RKO (cell line): ENCODE results near the gene ARMH4.
"Not testable (repeated sequence)": the region's sequence is repeated elsewhere in the genome, so short reads cannot be mapped to it uniquely, and the experiment has no call there.

Source experiments
- DNase-seq: peaks from one replicate; pipeline ENCODE4 v3.0.0-alpha.2; 2016; ENCODE audit warnings: low spot score

The ARMH4 gene

DNA sequence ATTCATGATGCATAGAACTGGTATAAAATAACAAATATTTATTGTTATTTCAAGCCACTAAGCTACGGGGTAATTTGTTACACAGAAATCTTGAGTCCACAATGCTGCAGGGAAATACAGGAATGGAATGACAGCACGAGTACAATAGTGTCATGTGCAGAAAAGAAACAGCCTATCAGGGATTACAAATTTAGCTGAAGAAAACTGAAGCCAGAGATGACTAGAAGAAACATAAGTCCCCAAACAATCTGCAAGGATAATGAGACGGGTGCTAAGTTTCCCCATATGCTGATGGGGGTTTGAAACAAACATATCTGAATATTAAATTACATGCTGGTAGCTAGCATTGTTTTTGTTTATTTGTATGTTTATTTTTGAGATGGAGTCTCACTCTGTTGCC lies 8.9 kb downstream of the ARMH4 start:
- no peak for DNase-seq

DNA sequence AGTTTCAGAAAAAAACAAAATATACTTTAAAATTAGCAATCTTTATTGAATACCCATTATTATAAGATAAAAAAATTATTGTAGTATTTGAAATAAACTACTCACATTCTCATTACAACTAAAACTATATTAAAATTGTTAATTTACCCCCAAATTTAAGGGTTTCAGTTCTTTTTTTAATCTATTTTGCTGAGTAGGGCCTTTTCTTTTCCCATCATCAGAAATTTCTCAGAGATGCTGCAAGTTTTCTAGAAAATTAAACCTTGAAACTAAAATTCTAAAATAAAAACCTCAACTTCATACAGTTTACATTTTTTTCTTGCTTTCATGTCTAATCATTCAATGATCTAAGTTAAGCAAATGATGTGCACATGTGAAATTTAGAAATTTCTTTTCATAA lies 10.1 kb downstream of the ARMH4 start:
- no peak for DNase-seq

DNA sequence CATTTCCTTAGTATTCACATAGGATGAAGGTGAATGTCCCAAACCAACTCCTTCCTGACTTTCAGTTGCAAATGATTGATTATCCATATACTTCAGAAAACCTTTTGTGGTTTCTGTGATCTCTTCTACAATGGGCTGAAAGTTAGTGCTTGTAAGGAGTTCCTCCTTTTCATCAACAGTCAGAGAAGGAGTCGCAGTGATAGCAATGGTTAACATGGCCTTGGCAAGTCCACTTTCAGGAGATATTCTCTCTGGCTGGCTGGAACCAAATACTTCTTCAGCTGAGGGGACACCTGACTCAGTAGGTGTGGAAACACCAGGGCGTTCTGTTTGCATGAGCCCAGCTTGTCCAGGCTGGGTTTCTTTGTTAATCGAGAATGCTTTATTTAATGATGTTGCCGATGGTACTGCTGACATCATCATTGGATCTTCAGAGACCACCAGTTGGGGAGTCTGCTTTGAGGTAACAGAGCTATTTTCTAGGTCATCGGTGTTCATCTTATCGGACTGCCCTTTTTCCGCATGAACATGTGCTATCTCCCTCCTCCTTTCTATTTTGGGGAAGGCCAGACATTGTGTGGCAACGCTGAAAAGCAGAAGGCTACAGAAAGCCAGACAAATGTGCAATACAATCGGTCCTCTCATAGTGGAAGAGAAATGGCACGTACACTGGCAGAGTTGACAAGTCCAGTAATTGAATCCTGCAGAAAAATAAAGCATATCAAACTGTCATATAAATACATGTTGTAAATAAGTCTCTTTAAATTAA lies 13.1 kb downstream of the ARMH4 start:
- no peak for DNase-seq

DNA sequence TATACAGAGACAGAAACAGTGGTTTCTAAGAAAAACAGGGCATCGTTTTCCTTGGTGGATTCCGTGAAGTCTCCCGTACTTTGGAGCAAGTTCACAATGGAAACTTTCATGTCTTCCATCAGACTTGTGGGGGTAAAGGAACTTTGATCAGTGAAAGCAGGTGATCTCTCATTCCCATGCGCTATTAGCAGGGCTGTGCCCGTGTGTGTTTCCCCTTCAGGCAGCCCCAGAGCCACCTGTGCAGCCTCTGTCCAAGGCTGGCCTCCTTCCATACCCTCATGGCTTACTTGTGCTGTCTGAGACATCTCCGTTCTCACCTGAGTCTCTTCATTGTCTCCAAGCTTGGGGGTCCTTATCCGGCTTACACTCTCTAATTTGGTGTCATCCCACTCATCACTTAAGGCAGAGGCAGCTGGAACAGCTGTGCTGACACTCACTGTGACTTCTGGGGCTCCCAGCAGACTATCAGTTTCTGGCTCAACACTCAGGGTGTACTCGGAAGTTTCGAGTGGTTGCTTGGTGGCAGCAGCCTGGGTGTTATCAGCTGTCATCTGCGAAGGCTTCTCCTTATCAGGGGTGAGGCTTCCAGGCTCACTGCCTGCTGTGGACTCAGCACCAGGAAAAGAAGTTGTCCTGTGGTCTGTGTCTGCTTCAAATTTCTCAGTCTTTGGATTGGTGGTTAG lies 13.8 kb downstream of the ARMH4 start:
- DNase-seq = no peak

DNA sequence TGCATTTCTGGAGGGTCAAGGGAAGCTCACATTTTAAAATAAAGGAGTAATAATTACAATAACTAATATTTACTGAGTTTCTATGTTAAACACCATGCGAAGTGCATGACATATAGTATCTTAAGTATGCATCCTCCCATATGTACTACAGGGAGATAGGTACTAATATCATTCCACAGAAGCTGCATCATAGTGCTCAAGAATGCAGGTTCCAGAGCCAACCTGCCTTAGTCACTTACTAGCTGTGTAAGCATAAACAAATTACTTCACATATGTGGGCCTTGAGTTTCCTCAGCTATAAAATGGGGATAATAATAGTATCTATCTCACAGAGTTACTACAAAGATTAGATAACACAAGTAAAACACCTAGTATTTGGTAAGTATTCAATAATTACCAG lies 18.3 kb downstream of the ARMH4 start:
- DNase-seq = peak; percentile 34

DNA sequence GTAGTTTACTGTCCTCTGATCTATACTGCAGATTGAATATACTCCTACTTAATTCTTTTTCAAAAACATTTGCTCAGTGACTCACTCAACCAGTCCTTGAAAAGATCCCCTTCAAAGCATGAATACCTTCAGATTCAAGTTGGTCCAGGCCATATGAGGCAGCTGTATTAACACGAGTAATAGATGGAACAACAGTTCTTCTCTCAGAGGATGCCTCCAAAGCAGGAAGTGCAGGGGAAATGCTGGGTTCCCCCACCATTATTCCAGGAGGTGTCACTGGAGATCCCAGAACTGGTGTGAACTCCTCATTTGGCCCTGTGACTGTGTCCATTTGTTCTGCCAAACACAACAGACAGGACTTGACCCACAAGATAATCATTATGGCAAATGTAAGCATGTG lies 20.6 kb downstream of the ARMH4 start:
- peak; percentile 32 for DNase-seq

DNA sequence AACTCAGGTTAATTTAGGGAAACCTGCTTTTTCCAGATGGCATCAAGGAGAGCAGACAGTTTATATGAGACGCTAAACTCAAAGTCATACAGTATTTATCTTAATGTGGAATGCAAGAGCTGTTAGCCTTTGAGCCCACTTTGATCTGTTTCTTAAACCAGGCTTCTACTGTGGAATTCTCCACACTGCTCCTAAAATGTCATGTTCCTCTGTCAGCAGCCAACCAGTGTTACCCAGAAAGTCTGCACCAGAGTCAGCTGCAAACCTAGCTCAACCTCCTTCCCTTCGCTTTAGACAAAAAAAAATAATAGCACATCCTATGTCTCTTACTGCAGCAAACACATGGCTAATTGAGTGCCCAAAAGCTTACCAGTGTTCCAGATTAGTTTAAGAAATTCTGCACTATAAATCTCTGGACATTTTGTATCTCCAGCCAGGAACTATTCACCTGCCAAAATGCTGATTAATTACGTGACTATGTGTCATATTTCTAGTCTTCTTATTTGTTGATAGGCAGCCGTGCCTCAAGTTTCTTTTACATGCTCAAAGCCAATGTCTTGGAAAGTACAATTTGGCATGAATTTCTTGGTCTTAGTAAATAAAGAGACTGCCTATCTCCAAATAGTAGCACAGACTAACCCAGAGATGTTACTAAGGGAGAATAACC lies 21.8 kb downstream of the ARMH4 start:
- no peak for DNase-seq

DNA sequence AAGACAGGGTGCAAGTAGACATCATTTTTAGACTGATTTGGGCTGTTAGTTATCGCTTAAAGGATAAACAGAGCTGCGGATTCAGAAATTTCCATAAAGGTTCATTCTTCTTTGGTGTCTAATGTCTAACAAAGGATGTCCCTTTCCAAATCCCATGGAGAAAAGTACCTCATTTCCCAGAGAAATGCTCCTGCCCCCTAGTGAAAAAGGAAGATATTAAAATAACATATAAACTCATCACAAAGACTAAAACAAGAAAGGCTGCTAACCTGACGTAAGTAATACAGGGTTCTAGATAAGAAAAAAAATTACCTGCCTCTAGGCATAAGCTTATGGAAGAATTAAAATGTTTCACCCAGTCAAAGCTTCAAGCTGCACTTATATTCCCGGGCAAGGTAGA lies 22.8 kb downstream of the ARMH4 start:
- DNase-seq = no peak

DNA sequence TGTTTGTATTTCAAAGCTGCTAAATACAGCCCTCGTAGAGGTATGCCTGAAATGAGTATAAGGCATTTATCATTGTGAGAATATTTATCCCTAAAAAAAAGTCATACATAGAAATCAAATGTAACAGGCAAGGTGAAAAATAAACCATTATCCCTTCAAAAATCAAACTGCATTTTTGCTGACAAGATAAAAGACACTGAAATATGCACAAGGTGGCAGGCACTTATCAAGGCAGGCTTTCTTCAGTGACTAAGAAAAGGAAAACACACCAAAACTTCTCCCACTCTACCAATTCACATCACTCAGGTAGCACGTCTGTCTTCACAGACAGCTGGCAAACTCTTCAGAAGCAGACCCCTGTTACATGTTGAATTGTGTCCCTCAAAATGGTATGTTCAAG lies 23.6 kb downstream of the ARMH4 start:
- no peak for DNase-seq

DNA sequence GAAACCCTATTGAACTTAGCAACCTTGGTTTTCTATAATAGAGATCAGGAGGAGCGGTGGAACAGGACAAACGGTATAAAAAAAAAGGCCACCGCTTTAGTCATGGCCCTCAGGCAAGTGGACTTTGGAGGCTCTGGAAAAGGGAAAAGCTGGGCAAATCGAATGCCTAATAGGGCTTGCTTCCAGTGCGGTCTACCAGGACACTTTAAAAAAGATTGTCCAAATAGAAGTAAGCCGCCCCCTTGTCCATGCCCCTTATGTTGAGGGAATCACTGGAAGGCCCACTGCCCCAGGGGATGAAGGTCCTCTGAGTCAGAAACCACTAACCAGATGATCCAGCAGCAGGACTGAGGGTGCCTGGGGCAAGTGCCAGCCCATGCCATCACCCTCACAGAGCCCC lies 29.5 kb downstream of the ARMH4 start:
- DNase-seq = not testable (repeated sequence)

DNA sequence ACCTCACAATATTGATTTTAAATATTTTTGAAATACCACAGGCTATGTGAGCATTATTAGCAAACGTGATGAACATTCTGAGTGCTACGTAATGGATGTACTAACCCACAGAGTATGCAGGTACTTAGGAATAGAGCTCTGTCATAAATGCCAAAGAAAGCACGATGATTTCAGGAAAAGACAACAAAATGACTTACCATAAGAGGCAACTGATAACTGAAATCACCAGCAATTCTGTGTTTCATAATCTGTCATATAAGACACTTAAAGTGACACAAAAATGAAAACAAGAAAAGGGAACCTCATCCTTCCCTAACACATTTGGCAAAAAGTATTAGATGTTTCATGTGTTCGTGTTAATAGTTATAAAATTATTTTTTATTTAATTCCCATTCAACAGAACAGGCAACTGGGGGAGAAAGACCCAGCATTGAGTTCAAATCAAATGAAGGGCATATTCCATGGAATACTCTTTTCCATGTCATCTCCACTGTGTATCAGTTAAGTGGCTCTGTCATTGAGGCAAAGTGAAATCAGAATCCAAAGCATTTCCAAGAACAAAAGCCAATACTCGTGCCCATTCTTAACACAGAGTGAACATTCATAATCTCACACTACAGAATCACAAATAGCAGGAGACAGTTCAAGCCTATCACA lies 30.4 kb downstream of the ARMH4 start:
- no peak for DNase-seq

DNA sequence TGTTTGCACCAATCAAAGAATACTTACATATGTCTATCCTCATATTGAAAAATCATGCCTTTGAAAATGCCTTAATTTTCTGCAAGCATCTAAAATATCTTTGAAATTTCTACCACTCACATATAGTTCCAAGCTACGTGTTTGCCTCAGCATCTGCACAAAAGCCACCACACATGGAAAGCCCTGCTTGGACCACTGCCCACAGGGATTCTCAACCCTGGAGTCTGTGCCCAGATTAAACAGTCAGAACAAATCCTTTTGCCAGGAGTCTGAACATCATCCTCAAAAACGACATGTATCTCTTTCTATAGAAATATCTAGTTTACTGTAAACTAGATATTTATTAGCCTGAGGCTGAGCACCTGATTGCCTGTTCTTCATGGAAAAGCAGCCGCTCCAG lies 32.6 kb downstream of the ARMH4 start:
- DNase-seq = no peak

DNA sequence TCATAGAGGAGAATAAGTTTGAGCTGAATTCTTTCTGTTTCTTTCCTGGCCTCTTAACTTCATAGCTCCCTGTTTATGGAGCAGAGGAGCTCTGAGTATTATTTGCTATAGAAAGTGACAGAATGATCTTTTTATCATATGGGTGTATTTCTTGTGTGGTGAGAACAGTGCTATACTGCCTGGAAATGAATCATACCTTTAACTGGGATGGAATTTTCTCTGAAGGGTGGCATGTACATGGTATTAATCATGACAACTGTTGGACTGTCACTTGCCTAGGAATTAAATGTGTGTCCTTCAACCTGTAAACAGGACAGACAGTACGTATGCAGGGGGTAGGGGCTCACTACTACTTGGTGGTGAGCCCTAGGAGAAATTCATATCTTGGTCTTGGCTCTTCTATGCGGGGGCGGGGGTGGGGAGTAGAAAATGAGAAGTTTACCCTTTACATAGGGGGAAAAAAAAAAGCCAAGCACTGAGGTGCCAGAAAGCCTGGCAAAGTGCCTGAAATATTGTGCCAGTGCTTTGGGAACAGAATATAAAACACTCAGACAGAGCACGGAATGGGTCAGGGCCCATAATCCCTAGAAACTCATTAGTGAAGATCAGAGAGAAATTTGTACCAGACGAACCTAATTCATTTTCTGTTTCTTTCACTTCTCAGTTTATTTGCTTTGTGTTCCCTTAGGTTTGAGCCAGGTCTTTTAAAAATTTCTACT lies 33.8 kb downstream of the ARMH4 start:
- DNase-seq = no peak

DNA sequence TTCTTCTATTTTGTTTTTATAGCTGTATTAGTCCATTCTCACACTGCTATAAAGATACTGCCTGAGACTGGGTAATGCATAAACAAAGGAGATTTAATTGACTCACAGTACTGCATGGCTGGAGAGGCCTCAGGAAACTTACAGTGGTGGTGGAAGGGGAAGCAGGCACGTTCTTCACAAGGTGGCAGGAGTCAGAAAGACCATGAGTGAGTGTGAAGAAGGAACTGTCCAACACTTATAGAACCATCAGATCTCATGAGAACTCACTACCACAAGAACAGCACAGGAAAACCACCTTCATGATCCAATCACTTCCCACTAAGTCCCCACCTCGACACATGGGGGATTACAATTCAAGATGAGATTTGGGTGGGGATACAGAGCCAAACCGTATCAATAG lies 42.3 kb downstream of the ARMH4 start:
- DNase-seq = no peak

DNA sequence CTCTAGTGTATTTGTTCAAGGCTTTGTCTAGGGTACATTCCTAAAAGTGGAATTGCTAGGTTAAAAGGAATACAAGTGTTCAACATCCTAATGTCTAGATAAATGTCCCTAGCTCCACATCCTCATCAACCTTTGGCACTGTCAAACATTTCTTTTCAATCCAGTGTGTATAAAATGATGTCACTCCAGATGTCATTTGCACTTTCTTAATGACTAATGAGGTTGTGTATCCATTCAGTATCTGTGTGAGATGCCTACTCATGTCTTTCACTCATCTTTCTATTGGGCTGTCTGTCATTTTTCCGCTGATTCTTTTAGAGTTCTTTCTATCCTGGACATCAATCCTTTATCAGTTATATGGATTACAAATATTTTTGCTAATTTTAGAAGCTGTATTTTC lies 43.3 kb downstream of the ARMH4 start:
- peak; percentile 32 for DNase-seq

DNA sequence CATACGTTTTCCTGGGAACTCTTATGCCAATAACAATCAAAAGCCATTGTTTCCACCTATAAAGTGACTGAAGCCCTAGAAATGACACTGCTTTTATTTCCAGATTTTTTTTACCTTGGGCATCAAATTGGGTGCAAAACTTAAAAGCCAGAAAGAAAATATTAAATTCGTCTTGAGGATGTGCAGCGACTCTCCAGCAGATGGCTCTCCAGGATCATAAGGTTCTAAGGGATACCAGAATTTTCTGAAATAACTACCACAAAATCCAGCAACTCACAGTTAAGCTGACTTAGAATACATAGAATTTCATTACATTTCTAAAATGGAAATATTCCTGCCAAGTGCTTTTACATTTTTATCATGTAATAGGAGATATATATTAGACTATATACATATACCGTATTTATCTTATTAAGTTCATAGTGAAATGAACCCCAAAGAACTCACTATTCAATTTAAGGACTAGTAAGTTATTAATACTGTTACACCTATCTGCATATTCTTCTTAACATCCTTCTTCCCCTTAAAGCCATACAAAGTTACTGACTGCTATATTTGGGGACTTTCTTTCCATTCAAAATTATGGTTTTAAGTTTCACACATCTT lies 44.0 kb downstream of the ARMH4 start:
- peak; percentile 80 for DNase-seq

DNA sequence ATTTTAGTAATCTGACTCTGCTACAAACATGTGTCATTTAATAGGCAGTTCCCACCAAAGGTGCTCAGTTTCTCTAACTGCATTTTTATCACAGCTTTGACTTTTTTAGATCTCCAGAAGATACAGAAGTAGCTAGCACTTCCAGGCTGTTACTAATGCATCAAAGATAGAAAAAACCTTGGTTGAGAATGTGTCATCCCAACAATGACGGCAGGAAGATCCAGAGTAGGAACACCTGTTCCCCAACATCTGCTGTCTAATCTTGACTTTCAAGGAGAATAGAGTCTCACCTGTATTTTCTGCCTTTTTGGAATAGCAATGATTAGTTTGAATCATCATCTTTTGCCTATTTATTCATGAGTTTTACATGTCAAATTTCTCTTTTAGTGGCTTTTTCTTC lies 45.0 kb downstream of the ARMH4 start:
- no peak for DNase-seq

DNA sequence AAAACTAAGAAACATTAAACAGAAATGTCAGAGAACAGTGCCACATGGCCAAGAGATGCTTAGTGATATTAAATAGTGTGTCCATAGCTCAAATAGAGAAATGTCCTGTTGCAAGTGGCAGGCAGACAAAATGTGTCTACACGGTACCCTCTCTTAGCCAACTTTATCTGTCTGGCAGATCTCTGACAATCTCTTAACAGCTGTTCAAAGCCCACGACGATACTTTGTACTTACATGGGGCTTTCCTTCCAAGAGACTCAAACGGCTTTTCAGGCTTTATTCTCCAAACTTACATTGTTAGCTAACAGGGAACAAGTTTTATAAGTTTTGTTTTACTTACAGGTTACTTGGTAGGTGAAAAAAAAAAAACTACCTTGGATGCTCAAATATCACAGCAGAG lies 45.6 kb downstream of the ARMH4 start:
- DNase-seq = no peak

DNA sequence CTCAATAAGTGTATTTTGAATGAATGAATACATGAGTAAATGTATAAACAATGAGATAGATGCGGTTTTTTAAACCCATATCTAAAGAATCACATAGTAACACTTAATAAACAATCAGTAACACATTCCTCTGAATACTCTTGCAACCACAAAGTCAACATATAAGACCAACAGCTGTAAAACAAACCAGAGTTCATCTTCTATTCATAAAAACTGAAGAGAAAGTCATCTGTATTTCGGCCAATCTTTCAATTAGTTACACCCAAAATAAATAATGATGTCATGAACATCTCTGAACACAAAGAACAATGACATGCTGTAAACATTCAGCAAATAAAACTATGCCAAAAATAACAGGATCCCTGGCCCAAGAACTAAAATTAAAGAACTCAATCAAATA lies 47.2 kb downstream of the ARMH4 start:
- DNase-seq = no peak

DNA sequence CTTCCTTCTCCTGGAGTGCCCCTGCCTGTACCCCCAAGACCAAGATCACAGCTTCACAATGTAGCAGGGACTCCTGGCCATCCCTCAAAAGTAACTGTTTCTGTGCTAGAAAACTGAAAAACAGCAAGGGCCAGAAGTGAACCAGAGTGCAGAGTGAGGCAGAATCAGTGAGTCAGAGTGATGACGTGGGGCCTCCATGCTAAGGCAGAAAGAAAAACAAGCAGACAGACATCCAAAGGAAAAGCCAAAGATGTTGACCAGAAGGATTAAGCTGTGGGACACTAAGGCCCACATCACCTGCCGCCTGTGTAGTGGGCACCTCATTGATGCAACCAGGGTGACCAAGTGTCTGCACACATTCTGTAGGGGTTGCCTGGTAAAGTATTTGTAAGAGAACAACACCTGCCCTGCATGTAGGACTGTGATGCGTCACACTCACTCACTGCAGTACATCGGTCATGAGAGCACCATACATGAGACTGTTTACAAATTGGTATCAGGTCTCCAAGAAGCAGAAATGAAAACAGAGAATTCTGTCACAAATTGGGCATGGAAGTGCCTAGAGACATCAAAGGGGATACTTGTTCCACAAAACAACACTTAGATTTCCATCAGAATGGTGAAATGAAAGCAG lies 51.2 kb downstream of the ARMH4 start:
- DNase-seq = peak; percentile 23

DNA sequence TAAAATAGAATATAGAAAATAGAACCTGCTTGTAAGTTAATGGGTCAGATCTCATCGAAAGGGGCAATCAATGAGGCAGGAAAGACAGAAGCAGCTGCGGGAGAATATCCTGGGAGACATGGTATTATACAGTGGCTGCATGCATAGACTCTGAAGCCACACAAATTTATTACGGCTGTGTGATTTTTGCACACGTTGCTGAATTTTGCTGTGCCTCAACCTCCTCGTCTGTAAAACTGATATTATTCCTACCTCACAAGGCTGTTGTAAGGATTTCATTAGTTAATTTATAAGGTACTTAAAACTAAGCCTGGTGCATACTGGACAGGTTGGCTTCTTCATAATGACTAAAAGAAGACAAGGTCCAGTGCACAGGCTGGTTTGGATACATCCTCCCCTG lies 52.3 kb downstream of the ARMH4 start:
- no peak for DNase-seq
